GM19351 (cell line): Measurements from ENCODE around the gene NPPA.

Source experiments
- ATAC-seq: cut with Tn5 transposase; IDR thresholded peaks from one replicate; pipeline ENCODE4 v1.9.1; 2021; ENCODE audit warnings: mild to moderate bottlenecking, moderate library complexity; ENCODE audit not compliant: unreplicated experiment

NPPA gene

GRCh38 chr1:11845641-11846335 is 1.8 kb downstream of the NPPA start:
- ATAC-seq = no peak

GRCh38 chr1:11842154-11843041 is 5.2 kb downstream of the NPPA start:
- ATAC-seq = no peak

DNA sequence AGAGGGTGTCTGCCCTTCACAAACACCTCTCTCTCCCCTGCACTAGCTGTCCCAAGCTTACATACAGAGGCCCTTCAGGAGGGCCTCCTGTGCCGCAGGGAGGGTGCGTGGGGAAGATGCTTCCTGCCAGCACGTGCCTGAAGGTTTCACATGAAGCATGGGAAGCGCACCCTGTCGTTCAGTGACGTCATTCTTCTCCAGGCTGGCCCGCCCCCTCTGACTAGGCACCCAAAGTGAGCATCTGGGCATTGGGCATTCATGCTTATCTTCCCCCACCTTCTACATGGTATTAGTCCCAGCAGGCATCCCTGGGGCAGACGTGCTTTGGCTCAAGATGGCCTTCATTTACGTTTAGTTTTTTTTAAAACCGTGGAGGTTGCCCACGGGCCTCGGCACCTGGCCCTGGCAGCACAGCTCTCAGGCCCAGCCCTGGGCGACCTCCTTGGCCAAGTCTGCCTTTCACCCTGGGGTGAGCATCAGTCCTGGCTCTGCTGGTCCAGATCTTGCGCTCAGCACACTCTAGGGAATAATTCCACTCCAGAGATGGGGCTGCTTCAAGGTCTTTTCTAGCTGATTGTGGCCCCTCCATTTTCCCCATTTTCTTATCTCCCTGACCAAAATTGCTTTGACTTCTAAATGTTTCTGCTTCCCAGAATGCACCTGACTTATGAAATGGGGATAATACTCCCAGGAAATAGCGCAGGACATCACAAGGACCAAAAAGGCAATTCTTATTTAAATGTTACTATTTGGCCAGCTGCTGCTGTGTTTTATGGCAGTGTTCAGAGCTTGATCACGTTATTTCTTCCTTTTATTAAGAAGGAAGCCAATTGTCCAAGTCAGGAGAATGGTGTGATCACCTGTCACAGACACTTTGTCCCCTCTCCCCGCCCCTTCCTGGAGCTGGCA is 6.1 kb downstream of the NPPA start:
- no peak for ATAC-seq

DNA sequence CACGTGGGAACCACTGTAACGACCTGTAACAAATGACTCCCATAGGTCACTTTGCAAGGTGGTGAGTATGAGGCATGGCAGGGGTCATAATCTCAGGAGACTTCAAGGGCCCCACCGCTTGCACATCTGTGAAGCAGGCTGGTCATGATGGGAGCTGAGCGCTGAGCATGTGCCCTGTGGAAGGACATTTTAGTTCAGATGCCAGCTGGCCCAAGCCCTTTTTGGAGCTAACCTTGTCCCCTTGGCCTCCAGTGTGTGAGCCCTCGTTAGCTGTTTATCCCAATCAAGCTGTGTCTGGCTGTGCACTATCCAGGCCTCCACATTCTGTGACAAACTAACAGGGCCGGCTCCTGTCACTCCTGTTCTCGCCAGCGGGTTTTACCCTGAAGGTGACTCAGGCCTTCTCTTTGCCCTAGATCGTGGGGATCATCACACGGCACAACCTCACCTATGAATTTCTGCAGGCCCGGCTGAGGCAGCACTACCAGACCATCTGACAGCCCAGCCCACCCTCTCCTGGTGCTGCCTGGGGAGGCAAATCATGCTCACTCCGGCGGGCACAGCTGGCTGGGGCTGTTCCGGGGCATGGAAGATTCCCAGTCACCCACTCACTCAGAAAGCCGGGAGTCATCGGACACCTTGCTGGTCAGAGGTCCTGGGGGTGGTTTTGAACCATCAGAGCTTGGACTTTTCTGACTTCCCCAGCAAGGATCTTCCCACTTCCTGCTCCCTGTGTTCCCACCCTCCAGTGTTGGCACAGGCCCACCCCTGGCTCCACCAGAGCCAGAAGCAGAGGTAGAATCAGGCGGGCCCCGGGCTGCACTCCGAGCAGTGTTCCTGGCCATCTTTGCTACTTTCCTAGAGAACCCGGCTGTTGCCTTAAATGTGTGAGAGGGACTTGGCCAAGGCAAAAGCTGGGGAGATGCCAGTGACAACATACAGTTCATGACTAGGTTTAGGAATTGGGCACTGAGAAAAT is 7.6 kb downstream of the NPPA start:
- ATAC-seq = no peak

DNA sequence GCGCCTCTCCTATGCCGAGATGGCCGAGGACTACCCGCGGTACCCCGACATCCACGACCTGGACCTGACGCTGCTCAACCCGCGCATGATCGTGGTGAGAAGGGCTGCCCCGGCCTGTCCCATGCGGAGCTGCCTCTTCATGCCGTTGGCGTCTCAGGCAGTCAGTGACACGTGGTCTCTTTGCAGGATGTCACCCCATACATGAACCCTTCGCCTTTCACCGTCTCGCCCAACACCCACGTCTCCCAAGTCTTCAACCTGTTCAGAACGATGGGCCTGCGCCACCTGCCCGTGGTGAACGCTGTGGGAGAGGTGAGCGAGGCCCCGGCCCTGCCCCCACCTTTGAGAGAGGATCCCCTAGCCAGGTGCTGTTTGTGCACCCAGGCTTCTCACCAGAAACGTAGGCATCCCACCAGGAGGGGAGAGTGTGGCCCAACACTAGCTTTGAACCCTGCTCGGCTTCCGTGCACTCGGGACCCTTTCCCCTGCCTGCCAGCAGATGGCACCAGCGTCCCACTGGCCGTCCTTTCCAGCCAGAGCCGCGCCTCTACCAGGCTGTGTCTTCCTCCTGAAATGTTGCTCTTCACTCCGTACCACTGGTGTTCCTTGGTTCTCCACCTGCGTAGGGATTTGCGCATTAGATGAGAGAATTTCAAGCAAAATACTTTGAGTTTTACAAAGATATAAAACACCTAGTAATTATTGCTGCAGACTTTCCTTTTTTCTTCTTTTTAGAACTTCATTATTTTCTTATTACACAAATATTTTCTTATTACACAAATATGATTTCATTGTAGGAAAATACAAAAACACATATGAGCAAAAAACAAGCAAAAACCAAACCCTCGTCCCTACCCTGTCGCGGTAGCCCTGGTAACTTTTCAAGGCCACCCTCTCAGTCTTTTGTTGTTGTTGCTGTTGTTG is 9.0 kb downstream of the NPPA start:
- ATAC-seq = no peak

GRCh38 chr1:11837767-11838348 is 9.7 kb downstream of the NPPA start:
- ATAC-seq = no peak

DNA sequence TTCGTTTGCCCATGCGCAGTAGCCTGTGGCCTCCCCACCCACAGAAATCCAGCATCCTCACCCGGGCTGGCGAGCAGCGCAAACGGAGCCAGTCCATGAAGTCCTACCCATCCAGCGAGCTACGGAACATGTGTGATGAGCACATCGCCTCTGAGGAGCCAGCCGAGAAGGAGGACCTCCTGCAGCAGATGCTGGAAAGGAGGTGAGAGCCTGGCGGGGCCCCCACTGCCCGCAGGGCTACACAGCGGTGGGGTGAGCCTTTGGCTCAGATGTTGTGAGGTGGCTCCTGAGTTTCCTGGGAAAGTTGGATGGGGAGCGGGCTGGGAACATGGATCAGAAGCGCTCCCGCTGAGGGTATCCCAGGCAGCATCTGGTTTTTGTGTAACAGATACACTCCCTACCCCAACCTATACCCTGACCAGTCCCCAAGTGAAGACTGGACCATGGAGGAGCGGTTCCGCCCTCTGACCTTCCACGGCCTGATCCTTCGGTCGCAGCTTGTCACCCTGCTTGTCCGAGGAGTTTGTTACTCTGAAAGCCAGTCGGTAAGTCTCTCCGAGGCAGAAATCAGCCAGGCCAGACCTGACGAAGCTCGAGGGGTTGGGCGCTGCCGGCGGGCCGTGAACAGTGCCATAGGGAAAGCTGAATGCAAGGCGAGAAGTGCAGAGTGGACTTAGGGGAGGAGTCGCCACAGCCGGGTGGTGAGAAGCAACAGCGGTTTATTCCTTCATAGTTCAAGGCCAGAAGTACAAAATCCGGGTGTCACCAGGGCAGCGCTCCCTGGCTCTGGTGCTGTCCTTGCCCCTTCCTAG is 10.4 kb downstream of the NPPA start:
- ATAC-seq = no peak

GRCh38 chr1:11835441-11836225 is 11.9 kb downstream of the NPPA start:
- ATAC-seq = no peak

GRCh38 chr1:11833900-11834299 is 13.7 kb downstream of the NPPA start:
- ATAC-seq = no peak

- no peak for ATAC-seq
Observed at GRCh38 chr1:11833497-11833896, 14.1 kb downstream of the NPPA start.

DNA sequence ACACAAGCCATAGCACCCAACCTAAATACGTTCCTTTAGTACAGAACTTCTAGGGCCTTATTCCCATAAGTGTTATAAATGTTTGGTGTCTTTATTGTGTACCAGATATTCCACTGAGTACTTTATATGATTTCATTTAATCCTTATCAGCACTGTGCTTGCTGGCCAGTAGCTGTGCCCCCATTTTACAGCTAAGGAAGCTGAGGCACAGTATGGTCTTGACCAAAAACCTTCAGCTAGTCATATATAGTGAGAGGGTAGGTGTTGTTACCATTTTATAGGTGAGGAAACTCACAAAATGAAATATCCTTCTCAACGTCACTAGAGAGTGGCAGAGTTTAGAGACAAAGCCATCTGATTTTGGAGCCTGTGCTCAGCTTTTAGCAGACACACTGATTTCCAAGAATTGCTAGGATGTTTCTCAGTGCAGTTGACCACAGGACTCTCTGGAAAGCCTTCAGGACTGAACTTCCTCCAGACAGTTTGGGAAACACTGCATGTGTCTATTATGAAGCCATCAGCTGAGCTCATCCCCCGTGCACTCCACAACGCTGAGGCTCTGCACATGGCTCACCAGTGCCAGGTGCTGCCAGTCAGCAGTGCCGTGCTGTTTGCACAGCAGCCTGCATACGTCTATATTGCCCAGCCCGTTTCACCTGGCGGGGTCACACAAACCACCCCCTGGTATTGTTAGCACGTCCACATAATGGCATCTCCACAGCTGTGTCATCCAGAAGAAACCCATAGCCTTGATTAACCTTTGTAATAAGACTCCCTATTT is 15.4 kb downstream of the NPPA start:
- no peak for ATAC-seq

DNA sequence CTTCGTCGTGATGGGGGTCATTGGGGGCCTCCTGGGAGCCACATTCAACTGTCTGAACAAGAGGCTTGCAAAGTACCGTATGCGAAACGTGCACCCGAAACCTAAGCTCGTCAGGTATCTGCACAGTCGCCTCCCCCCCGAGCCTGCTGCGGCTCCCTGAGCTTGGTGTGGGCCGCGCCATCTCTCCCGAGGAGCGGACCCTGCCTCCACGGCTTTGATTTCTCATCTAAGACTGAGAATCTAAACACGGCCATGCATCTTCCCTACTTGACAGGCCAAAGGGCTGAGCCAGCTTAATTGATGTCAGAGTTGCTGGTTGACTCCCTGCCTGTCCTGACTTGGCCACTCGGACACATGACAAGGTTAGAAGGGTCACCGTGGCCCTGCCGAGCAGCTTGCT is 19.1 kb downstream of the NPPA start:
- ATAC-seq = no peak

- ATAC-seq = no peak
Observed at GRCh38 chr1:11826946-11827345, 20.6 kb downstream of the NPPA start.

DNA sequence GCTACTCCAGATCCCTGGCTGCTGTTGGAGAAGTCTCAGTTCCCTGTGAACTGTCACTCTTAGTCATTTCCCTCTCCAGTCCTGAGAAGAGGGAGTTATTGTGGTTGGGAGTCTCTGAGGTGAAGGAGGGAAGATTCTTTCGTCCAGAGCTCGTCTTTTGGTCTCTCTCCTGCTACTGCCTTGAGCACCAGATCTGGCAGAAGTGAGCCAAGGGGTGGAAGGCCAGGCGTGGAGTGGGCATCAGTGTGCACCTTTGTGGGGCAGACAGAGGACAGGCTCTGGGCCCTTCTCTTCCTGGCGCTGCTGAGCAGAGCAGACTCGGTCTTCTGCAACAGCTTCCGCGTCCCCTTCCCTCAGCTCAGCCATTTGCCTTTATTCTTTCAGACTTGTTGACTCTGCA is 22.5 kb downstream of the NPPA start:
- no peak for ATAC-seq

GRCh38 chr1:11823366-11824137 is 24.0 kb downstream of the NPPA start:
- ATAC-seq = no peak

DNA sequence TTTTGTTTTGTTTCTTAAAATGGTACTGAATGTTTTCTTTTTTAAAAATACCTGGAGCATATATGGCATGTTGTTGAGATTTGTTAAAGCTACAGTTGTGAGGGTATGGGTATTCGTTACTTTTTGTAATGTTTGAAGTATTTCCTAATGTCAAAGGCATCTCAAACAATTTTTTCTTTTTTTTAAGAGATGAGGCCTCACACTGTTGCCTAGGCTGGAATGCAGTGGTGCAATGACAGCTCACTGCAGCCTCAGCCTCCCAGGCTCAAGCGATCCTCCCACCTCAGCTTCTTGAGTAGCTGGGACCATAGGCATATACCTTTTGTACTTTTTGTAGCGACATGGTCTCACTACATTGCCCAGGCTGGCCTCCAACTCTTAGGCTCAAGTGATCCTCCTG is 25.5 kb downstream of the NPPA start:
- no peak for ATAC-seq
